ENCODE data around the gene VAC14.

DNA sequence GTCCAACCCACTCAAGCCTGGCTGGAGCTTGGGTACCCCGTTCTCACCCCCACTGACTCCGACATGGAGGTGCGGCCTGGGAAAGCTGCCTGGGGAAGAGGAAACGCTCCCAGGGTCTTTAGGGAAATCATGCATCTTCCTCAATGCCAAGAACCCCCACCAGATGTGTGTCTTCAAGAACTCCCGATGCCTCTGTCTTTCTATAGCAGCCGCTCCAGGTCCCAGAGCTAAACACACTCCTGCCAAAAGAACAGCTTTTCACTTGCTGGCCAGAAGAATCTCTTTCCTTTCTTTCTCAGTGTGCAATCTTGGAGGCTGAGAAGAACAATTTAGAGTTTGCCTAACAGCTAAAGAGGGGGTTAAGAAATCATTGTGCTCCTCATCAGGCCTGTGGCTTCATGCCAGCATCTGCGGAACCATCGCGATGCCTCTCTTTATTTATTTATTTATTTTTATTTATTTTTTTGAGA, 74.0 kb downstream of the VAC14 start:
- TF ChIP-seq POLR2AphosphoS5 (IDR thresholded peaks at IDR 0.05; ENCODE audit: low read depth, low read length) (no peak), POLR2A (IDR thresholded peaks at IDR 0.05; ENCODE audit: low read depth, low read length) (no peak)
